ENCODE results near the gene WNT5B. TPM values are rescaled to one million over a fixed set of nuclear protein-coding genes. Genes with fewer than 3 reads are reported as not detected.

Gene WNT5B
- total RNA-seq, 1 donor from 2014 or later: 3.2 TPM

Small RNA genes lying within 50 kb of the gene (microRNA-seq; reads per million reads assigned to microRNA genes)
- gene MIR3649: not detected

Other genes starting within 250 kb of the WNT5B start
- 7.0 TPM for gene FBXL14, start 34.6 kb upstream of the WNT5B start, total RNA-seq
- 30.8 TPM for gene ADIPOR2, start 61.8 kb downstream of the WNT5B start, total RNA-seq
- gene LRTM2, start 191.3 kb downstream of the WNT5B start, total RNA-seq: not detected